GM18511 (cell line): ENCODE measurements around the gene PLEKHB1.

Experiments used
- ATAC-seq: cut with Tn5 transposase; IDR thresholded peaks from one replicate; pipeline ENCODE4 v1.9.1; 2021; ENCODE audit warnings: mild to moderate bottlenecking, moderate library complexity; ENCODE audit not compliant: unreplicated experiment

PLEKHB1 gene

DNA sequence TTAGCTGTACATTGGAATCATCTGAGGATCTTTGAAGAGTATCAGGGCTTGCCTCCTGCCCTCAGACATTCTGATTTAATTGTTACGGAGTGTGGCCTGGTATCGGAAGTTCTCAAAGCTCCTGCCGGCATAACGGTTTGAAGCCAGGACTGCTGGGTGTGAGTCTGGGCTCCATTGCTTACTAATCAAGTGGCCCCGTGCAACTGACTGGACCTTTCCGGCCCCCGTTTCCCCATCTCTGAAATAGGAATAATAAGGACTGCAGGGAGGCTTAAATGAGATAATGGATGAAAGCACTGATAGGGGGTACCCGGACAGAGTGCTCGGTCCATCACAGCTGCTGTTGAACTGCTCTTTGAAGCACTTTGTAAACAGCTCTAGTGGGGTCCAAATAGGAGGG lies 1.7 kb downstream of the PLEKHB1 start:
- no peak for ATAC-seq

DNA sequence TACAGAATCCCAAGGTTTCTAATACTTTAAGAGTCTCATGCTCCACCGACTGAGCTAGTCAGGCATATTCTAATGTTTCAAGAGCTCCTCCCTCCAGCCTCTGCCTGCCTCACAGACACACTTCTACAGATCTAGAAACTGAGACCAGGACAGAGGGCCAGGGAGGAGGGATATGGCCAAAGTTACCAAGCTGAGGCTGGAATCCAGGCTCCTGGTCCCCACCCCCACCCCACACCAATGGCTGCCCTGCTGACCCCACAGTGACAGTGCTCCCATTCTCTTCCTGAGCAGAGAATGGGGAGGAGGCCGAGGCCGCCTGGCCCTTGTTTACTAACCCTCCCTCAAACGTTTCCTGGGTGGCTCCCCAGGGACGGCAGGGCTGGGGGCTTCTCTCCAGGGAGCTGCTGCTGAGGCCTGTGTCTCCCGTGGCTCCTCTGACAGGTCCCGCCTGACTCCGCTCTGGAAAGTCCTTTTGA lies 2.2 kb downstream of the PLEKHB1 start:
- ATAC-seq, result no peak

- ATAC-seq, result no peak
Measured at GRCh38 chr11:73649206-73649605, 2.8 kb downstream of the PLEKHB1 start.

- ATAC-seq, result no peak
Measured at GRCh38 chr11:73650400-73650799, 4.0 kb downstream of the PLEKHB1 start.

DNA sequence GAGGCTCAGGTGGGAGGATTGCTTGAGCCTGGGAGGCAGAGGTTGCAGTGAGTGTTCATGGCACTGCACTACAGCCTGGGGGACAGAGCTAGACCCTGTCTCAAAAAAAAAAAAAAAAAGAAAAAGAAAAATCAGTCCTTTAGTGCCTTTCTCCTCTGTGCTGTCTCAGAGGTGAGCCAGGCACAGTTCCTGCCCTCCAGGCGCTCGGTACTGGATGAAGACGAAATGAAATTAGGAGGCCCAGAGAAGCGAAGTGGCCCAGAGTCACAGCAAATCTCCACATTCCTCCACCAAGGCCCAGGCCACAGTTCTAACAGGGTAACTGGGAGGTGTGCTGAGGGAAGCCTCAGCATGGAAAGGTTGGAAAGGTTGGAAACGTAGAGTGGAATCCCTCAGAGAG lies 4.9 kb downstream of the PLEKHB1 start:
- no peak for ATAC-seq

DNA sequence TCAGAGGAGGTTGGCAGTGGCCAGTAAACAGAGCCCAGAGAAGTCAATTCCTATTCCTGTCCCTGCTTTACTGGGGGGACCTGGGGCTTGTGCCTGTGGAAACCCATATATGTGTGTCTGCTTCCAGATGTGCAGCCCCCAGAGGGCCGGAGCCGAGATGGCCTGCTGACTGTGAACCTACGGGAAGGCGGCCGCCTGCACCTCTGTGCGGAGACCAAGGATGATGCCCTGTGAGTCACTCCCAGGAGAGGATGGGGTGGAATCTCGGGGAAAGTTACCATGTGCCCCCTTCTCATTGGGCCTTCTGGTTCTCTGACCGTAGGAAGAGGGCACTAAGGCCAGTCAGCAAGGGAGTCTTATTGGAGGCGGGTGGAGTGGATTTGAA lies 5.3 kb downstream of the PLEKHB1 start:
- no peak for ATAC-seq

- no peak for ATAC-seq
Measured at GRCh38 chr11:73652046-73652730, 5.8 kb downstream of the PLEKHB1 start.

DNA sequence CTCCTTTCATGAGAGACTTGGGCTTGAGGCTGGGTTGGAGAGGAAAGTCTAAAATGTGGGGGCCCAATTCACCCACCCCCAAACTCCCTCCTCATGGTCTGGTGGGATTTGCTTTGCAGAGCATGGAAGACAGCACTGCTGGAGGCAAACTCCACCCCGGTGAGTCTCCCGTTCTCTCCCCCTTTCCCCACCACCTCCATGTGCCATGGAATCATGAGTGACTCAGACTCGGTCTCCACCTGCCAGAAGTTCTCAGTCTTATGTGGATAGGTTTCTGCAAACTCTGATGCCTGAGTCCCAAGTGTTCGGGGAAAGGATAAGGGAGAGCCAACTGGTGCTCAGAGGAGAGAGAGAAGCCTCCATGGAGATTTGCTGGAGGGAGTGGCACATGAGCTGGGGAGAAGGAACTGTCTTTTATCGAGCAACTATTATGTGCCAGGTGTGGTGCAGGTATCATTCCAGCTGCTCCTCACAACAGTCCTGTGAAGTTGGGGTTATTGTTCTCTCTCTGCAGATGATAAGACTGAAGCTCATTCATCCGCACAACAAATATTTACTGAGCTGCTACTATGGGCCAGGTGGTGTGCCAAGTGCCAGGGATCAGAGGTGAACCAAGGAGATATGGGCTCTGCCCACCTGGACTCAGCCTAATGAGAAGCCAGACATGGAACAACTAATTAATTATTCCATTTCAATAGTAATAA lies 6.6 kb downstream of the PLEKHB1 start:
- no peak for ATAC-seq

- ATAC-seq, result no peak
Measured at GRCh38 chr11:73653996-73654395, 7.6 kb downstream of the PLEKHB1 start.

DNA sequence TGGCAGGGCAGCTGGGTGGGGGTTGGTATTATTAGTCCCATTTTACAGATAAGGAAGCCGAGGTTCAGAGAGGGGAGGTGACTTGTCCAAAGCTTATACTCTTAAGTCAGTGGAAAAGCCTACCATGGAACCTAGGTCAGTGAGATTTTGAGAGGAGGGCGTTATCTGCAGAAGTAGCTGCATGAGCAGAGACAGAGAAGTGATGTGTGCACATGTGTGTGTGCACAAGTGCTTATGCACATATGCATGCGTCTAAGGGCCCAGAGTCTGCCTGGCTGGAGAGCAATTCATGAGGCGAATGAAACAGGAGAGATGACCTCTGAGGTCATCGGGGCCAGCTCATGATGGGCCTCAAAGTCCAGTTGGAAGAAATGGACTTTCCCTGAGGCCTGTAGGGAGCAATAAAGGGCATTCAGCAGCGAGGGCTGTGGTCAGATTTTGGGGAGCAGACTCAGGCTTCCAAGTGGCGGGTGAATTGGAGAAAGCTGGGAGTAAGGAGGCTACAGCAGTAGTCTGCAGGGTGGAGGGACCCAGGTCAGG lies 8.2 kb downstream of the PLEKHB1 start:
- no peak for ATAC-seq

- ATAC-seq, result no peak
Measured at GRCh38 chr11:73655686-73656085, 9.3 kb downstream of the PLEKHB1 start.

DNA sequence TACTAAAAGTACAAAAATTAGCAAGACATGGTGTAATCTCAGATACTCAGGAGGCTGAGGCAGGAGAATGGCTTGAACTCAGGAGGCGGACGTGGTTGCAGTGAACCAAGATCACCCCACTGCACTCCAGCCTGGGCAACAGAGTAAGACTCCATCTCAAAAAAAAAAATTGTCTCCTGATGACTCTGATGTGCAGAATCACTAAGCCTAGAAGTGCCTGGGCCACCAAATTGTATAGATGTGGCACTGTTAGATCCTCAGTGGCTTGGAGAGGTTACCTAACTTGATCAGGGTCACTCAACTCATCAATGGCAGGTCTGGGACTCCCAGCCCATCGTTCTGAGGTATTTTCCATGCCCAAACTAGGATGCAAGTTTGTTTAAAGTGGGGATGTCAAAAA lies 10.6 kb downstream of the PLEKHB1 start:
- no peak for ATAC-seq

GRCh38 chr11:73659961-73660360 lies 13.6 kb downstream of the PLEKHB1 start:
- ATAC-seq, result no peak

DNA sequence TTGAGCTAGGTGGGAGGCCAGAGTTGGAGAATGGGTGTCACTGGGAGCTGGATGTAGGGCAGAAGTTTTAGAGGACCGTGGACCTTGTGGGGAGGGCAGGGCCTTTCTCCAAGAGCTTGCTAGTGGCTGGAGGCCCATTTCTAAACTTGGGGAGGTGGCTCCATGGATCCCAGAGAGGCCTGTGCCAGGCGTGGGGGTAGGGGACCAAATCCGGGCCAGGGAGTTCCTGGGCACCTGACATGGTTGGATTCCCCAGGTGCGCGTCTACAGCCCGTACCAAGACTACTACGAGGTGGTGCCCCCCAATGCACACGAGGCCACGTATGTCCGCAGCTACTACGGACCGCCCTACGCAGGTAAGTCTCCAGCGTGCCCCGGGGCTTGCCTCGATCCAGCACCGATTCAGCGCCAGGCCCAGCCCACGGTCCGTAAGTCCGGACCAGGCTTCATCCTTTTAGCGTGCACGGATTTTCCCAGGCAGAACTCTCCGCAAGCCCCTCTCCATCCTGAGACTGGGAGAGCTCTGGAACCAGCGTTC lies 14.2 kb downstream of the PLEKHB1 start:
- no peak for ATAC-seq

- ATAC-seq, result peak; percentile 74
Measured at GRCh38 chr11:73661035-73661628, 14.8 kb downstream of the PLEKHB1 start.

- no peak for ATAC-seq
Measured at GRCh38 chr11:73662445-73663157, 16.2 kb downstream of the PLEKHB1 start.

DNA sequence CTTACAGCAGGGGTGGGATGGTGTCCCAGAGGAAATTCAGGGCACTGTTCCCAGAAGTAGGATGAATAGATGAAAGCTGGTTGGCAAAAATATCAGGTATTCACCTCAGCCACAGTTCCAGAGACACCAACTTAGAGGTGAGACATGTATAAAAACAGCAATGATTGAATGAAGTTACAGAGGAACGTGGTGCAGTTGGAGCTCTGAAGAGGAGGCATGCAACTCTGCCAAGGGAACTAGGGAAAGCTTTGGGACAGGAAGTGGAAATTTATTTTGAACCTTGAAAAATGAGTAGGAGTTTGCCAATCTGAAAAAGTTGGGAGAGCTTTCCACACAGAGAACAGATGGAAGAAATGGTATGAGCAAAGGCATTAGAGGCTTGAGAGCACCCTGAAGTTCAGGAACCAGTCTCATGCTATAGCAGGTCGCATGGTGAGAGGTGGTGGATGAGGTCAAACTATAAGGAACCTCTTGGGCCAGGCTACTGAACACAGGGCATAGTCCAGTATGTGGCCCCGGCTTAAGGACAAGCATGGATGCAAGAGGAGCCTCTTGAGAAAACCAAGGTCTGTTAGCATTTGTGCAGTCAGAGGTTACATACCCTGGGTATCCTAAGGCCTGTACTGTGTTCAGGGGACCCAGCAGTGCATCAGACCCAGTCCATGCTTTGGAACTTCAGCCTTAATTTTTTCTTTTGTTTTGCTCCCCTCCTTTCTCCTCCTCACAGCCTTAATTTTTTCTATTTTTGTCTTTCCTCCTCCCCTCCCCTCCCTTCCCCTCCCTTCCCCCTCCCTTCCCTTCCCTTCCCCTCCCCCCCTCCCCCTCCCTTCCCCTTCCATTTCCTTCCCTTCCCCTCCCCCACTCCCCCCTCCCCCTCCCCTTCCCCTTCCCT lies 17.5 kb downstream of the PLEKHB1 start:
- ATAC-seq, result no peak

DNA sequence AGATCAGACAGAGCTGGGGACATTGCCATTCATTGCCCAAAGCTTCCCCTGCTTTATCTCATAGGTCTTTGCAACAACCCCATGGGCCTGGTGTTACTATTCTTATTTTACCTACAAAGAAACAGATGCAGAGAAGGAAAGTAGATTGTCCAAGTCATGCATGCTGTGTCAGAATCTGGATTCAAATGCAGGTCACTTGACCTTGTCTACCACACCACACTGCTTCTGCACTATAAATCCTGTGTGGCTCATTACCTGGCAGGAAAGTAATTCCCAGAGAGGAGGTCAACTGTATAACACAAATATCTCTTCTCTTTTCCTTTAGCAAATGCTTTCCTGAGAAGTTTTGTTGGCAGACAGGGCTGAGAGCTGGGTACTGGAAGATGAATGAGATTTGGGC lies 18.5 kb downstream of the PLEKHB1 start:
- no peak for ATAC-seq

DNA sequence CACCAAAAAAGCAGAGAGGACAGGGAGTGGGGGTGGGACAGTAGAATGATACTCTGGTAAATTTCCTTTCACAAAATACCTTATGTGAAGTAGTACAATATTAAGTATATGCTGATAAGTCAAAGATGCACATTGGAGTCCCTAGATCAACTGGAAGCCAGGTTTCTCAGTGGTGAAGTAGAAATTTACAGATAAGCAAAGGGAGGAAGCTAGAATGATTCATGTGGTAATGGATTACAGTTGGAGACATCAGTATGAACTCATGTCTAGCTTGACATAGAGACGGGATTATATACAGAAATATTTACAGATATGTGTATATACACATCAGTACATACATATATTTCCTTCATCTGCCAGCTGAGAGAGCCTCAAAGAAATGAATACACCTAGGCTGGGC lies 21.5 kb downstream of the PLEKHB1 start:
- no peak for ATAC-seq

DNA sequence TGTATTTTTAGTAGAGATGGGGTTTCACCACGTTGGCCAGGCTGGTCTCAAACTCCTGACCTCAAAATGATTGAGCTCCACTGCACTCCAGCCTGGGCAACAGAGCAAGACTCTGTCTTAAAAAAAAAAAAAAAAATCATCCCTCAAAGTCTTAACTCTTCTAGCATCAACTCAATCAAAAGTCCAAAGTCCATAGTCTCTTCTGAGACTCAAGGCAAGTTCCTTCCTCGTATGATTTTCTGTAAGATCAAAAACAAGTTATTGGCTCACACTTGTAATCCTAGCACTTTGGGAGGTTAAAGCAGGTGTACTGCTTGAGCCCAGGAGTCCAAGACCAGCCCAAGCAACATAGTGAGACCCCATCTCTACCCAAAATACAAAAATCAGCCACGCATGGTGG lies 24.4 kb downstream of the PLEKHB1 start:
- no peak for ATAC-seq
